HG03066 (cell line): ENCODE measurements around the gene ACSF3.
"Not testable (repeated sequence)": the region's sequence is repeated elsewhere in the genome, so short reads cannot be mapped to it uniquely, and the experiment has no call there.

Source experiments
- ATAC-seq: cut with Tn5 transposase; IDR thresholded peaks from one replicate; pipeline ENCODE4 v1.9.1; 2021; ENCODE audit warnings: low read depth; ENCODE audit not compliant: unreplicated experiment

ACSF3 gene

DNA sequence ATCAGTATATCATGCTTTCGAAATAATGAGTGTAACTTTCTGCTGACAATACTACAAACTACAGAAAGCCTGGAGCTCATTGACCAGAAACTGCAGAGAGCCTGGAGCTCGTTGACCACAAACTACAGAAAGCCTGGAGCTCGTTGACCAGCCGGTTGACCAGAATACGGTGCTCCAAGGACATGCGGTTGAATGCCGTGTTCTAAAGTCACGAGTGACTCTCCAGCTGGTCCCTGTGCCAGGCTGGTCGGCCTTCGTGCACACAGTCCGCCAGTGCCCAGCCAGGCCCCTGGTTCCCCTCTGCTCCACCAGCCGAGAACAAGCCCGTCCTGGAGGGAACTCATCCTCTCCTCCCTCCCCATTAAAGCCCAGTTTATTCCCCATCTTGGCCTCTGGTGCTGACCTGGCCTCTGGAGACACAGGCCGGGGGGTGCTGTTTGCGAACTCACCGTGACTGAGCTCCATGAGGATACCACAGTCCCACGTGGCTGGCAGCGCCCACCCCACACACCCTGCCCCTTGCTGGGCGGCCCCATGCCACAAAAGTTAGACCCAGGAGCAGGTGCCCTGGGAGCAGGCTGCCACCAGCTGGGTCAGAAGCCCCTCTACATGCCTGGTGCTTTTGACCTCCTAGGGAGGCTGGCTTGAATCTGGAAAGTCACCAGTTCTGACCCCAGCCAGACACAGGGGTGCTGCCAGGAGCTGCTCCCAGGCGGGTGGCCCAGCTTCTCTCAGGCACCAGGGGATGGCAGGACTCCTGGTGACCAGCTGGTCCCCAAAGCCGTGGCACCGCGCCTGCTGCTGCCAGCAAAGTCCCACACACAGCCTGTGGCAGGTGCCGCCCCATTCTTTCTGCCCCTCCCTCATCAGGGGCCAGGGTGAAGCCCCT, 62.4 kb downstream of the ACSF3 start:
- ATAC-seq = no peak

DNA sequence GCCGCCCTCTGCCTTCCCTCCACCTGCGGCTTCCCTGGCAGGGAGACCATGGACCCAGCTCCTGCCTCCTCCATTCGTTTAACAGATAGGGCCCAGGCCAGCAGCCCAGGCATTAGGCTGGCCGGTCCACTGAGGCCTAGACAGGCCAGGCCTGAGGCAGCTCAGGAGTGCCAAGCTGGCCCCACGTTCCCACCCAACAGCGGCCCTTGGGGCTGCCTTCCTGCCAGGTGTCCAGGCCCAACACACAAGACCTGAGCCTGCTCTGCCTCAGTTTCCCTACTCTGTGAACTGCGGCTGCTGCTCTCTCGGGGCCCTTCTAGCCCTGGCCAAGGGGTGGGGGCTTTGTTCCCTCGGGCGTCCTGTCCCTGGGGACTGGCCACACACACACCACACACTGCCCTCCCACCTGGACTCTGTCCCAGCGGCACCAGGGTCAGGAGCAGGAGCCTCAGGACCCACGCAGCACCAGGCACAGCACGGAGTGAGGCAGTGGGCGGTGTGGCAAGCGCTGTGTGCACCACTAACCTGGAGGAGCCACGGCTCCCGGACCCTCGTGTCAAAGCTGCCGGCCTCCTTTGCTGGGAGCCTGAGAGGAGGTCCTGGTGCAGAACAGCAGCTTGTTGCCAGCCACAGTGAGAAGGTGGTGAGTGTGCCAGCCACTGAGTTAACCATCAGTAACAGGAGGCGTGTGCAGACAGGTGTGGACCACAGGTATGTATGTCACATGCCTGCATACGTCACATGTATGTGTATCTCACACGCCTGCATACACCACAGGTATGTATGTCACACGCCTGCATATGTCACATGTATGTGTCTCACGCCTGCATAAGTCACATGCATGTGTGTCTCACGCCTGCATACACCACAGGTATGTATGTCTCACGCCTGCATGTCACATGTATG, 63.3 kb downstream of the ACSF3 start:
- ATAC-seq = no peak

DNA sequence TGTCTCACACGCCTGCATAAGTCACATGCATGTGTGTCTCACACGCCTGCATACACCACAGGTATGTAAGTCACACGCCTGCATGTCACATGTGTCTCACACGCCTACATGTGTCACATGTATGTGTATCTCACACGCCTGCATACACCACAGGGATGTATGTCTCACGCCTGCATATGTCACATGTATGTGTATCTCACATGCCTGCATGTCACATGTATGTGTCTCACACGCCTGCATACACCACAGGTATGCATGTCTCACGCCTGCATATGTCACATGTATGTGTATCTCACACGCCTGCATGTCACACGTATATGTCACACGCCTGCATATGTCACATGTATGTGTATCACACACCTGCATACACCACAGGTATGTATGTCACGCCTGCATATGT, 64.1 kb downstream of the ACSF3 start:
- ATAC-seq = no peak

DNA sequence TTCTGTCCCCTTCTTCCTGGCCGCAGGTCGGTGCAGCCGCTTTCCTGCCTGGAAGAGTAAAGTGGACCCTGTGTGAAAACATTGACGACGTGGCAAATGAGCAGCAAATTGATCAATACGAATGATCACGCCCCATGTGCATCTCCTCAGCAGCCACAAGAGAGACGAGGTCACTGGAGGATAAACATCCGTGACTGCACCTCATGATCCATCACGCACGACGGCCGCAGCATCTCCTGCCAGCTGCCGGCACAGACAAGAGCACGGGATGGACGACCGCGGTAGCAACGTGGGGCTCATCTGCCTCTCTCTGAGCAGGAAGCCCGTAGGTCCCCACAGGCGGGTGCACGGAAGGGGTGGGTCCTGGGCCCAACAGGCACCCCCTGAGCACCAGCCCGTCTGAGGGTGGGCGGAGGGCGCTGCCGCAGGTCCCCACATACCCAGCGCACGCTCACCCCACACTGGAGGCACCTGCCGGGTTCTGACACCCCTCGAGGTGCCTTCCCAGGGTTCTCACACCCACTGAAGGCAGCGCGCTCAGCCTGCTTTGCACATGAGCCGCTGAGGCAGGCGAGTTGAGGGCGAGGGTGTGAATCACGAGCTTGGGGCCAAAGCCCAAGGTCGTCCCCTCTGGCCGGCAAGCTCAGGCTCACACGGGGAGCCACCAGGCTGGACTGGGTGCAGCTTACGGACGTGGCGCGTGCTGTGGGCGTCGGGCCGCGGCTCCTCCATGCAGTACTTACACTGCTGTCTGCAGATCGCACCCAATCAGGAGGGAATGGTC, 65.6 kb downstream of the ACSF3 start:
- ATAC-seq = no peak

DNA sequence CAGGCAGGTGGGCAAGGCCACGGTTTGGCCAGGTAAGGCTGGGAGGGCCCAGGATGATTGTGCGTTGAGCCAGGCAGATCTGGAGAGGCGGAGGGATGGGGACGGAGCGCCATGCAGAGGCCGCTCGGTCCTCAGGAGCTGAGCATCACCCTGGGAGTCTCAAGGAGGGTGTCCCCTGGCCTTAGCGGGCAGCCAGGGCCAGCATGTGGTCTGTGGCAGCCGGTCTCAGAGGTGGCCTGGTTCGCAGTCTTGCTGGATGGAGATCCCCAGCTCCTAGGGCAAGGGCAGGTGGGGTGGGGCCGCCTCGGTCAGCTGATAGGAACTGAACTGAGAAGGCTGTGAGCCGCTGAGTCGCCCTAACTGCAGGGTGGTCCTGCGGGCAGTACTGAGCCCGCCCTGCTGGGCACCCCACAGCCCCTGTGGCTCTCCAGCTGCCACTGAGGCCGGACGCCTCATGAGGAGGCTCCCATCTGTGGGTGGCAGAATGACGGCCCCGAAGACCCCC, 66.2 kb downstream of the ACSF3 start:
- no peak for ATAC-seq

DNA sequence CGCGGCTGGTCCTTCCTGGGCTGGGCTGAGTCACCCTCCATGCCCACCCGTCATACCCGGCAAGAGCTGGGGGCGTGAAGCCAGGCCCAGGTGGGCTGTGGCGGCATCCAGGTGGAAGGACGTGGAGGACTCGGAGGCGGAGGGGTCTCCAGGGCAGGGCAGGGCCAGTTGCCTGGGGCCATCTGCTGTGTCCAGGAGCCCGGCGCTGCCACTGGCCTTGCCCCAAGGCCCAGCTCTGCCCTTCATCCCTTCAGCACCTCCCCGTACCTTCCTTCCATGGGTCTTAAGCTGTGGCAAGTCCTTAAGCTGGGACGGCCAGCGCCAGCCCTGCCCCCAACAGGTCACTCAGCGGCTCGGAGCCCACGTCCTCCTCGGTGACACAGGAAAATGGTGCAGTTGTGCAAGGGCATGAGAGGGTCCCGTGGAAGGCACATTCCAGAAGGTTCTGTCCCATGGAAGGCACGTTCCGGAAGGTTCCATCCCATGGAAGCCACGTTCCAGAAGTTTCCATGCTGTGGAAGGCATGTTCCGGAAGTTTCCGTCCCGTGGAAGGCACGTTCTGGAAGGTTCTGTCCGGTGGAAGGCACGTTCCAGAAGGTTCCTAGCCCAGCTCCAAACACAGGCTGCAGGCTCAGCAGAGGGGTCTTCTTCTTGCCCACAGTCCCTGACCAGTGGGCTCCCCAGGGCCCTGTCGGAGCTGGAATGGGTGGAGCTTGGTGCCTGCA, 67.5 kb downstream of the ACSF3 start:
- ATAC-seq = no peak

GRCh38 chr16:89161763-89162713, 68.4 kb downstream of the ACSF3 start:
- no peak for ATAC-seq

DNA sequence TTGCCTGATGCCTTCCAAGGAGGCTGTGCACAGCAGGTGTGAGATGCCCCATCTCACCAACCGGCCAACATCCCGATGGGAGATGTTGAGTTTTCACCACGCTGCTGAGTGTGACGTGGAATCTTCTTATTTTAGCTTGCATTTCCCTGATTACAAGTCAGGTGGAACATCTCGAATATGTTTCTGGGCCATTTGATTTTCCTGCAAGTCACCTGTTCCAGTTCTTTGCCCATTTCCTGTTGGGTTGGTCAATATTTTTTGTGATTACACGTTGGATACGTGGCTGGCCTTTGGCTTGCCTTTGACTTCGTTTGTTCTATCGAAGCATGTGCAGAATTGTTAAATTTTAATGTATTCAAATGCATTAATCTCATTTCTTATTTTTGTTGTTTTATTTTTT, 69.6 kb downstream of the ACSF3 start:
- ATAC-seq = no peak

DNA sequence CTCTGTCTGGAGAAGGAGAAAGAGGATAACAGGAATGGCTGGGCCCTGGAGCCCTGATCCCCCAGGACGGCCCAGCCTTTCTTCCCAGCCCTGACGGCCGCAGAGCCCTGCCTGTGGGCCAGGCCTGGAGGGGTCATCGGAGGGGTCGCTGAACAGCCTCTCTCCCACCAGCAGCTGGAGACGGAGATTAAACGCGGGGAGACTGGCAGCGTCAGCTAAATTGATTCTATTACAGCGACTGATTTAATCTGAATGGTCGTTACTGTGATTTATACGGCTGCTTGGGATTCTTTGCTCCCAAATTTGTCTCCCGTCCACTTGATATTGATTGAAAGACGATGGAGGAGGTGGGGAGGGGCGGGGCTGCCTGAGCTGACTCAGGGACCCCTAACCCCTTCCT, 70.8 kb downstream of the ACSF3 start:
- ATAC-seq = no peak

DNA sequence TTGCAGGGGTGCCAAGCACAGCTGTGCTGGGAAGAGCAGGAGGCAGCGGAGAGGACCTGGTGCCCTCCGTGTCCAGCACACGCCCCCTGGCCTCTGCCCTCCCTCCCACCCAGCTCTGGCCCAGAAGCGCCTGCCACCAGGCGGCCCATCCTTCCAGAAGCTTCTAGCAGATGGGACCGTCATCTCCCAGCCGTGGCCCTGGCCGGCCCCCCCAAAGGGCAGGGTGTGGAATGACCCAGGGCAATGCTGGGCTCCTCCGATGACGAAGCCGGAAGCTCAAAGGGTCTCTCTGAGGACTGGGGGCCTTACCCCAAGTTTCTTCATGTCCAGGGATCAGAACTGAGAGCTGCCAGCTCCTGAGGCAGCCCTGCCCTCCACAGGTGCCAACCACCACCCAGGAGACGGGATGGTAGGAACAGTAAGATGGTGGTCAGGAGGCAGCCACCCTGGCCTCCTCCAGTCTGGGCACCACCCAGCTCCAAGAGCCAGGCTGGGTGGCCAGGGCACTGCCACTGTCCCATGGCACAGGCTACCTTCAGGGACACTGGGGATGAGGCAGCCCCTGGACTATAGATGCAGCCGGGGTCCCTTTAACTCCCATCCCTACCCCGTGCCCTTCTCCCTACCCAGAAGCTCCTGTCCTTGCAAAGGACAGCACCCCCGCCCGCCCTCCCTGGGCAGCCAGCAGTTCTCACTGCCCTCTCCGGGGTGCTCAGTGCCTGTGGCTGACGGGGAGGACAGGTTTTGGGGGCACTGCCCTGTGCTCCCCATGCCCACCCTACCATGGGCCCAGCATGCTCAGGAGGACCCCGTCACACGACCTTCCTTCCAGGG, 71.4 kb downstream of the ACSF3 start:
- no peak for ATAC-seq

- ATAC-seq = not testable (repeated sequence)
Measured at GRCh38 chr16:89165681-89165979, 72.0 kb downstream of the ACSF3 start.

- no peak for ATAC-seq
Measured at GRCh38 chr16:89166696-89167424, 73.2 kb downstream of the ACSF3 start.

DNA sequence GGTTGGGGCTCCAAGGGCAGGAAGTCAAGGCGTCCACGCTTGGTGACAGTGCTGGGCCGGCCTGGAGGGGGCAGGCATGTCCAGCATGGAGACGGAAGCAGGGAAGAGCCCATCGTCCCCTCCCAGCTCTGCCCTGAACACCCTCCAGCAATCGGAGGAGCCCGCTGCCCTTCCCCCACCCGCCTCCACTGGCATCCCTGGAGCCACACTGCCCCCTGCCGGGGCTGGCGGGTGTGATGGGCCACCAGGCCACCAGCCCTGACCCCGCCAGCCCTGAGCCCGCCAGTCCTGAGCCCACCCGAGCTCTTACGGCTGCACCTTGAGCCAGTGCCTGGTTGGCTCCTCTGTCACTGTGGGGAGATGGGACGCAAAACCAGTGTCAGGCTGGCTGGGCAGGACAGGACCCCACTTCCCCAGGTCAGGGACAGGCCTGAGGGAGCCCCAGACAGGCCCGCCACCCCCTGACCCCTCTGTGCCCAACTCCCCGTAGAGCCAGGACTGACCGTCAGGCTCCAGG, 73.8 kb downstream of the ACSF3 start:
- ATAC-seq = no peak

- ATAC-seq = no peak
Measured at GRCh38 chr16:89168381-89169189, 74.9 kb downstream of the ACSF3 start.

DNA sequence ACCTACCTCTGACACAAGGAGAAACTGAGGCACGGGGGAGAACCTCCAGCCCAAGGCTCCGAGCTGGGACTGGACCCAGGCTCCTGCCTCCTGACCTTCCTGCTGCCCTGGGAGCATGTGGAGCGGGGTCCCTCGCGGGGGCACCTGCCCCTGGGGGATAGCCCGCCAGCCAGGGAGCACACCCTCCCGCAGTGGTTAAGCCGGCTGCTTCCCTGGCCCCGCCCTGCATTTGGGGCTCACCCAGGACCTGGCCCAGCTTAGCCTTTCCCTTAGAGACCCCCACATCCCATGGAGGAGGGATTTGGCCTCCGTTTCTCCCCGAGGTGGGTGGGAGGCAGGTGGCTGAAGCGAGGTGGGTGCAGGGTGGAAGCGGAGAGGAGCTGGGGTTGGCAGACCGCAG, 76.1 kb downstream of the ACSF3 start:
- ATAC-seq = no peak
